Measurements from ENCODE around the gene FAM170B.

Gene FAM170B

GRCh38 chr10:49118430-49119074, 15.3 kb downstream of the FAM170B start:
- DNase-seq, result no peak

DNA sequence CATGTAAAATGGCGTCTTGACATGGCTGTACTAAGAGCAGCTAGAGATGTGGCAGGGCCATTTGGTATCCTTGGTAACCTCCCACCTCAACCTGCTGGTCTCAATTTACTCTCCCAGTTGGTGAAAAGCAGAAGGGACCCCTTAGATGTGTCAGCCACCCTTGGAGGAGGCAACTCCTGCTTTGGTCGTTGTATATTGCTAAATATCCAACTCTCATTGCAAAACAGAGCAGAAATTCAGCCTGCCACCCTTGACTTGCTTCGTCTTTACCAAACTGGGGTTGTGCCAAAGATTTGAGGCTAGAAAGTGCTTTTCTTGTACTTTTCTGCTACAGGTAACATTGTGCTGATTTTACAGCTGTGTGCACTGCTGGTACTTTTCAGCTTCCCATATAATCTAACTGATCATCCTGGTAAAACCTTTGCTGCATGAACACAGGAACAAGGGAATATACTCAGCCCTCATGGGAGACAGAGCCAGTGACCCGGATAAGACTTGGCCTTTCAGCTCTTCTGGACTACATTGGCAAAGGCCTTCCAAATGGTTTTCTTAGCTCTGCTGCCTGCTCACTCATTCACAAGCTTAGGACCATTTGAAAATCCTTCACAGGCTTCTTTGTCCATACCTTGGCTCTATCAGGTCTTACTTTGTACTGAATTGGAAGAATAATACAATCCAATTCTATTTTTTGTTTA, 16.3 kb downstream of the FAM170B start:
- DNase-seq, result no peak

DNA sequence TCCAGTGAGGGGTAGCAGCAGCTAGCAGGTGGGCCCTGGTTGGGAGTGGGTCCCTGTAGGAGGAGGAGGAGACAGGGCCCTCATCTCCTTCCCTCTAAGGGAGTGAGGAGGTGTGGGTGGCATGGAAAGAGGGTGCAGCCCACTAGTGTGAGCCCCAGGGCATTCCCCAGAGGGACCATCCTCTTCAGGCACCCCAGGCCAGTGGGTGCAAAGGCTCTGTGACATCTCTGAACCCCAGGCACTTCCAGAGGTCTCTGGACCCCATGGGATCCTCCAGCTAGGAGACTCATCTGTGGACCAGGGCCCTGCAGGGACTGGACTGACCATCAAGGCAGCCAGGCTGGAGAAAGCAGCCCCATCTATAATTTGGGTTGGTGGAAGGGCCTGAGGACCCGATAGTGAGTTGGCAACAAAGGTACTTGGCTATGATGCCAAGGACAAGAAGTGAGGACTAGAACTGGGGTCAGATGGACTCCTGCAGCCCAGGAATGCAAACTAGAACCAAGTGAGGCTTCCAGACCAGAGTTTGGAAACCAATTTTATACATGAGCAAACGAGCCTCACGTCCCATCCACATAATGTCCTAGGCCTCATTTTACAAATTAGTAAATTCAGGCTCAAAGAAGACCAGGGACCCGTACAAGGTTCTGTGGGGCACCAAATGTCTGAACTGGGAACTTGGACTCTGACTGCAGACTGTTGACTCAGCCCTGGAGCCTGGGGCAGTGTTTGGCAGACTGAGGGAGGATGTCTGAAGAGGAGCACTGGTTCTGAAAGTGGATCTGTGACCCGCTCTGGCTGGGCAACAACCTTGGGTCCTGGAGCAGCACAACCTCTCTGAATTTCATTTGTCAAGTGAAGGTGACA, 17.1 kb downstream of the FAM170B start:
- DNase-seq, result no peak

- DNase-seq, result no peak
Measured at GRCh38 chr10:49115796-49116508, 17.9 kb downstream of the FAM170B start.

DNA sequence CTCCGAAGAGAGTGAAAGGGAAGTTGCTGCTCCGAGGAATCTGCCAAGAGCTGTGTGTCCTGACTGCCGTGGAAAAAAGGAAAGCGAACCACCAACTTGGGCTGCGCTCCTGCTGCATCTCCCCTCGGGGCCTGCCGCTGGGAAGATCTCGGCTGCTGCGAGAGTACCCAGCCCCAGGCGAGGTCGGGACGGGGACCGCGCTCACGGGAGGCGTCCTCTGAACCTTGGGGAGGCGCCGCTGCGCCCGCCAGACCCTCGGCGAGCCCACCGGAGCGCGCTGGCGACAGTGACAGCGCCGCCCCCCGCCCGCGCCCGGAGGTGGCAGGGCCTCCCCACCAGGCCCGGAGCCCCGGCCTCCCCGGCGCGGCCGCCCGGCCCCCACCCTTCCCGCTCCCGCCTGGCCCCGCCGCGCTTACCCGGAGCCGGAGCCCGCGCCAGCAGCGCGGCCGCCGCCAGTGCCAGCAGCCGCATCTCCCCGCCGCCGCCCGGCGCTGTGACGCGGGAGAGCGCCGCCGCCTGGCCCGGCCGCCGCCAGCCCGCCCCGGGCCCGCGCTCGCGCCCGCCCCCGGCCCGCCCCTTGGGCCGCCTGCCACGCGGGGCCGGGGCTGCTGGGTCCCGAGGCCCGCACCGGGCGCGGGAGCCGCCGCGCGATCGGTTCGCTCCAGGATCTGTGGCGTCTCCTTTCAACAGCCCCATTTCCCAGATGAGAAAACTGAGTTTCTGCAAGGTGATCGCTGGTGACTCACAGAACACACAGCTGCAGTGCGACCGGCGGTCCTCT, 18.6 kb downstream of the FAM170B start, which contains the start of gene VSTM4:
Gene VSTM4, minus strand, starts transcription at position 508 of the 781 bp plus-strand sequence. Its CDS starts 37 bp downstream, at position 471.
- DNase-seq, result no peak

DNA sequence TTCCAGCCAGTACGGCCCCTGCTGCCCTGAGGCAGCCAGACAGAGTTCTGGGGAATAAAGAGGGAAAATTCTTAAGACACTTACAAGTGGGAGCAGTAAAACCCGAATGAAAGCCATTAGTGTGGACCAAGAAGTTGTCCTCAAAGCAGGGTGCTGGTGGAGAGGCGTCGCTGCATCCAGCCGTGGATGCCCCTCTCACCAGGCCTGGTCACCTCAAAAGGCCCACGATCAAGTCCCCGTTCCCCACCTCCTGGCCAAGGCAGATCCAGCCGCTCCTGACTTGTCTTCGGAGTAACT, 19.2 kb downstream of the FAM170B start:
- DNase-seq, result no peak

DNA sequence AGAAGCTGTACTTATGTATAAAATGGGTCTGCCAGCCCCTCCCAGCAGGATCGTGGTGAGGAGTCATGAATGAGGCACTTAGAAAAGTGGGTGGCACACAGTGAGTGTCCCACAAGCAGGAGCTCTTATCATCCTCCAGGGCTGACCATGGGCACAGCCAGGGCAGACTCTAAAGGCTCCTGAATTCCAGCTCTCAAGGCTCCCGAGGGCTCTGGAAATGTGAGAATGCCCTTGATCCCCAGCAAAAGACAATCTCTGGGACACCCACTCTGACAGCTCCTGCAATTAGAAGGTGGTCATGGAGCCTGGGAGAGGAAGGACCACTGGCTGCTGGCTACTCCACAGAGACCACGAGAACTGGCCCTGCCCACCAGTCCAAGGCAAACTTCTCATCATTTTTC, 20.1 kb downstream of the FAM170B start:
- DNase-seq, result no peak

- DNase-seq, result no peak
Measured at GRCh38 chr10:49112851-49113250, 21.0 kb downstream of the FAM170B start.

DNA sequence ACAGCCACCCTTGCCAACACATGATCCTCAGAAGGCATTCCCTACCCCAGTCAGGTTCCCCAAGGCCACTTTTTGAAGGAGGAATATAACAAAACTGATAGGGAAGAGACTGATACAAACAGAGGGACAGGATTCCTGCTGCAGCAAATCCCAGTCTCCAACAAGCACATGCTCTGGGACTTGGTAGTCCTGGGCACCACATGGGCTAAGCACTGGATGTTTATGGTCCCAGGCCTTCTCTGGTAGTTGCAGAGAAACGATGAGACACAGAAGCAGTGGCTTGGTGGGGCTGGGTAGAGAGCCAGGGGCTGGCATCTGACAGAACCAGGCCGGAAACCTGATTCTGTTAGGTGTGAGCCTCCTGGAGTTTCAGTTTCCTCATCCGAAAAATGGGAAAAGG, 21.7 kb downstream of the FAM170B start:
- DNase-seq, result no peak

- DNase-seq, result no peak
Measured at GRCh38 chr10:49111320-49111698, 22.5 kb downstream of the FAM170B start.

- no peak for DNase-seq
Measured at GRCh38 chr10:49110684-49111319, 23.0 kb downstream of the FAM170B start.

GRCh38 chr10:49109669-49110340, 24.0 kb downstream of the FAM170B start:
- DNase-seq, result no peak

GRCh38 chr10:49108656-49109055, 25.2 kb downstream of the FAM170B start:
- no peak for DNase-seq

- no peak for DNase-seq
Measured at GRCh38 chr10:49107887-49108267, 25.9 kb downstream of the FAM170B start.

DNA sequence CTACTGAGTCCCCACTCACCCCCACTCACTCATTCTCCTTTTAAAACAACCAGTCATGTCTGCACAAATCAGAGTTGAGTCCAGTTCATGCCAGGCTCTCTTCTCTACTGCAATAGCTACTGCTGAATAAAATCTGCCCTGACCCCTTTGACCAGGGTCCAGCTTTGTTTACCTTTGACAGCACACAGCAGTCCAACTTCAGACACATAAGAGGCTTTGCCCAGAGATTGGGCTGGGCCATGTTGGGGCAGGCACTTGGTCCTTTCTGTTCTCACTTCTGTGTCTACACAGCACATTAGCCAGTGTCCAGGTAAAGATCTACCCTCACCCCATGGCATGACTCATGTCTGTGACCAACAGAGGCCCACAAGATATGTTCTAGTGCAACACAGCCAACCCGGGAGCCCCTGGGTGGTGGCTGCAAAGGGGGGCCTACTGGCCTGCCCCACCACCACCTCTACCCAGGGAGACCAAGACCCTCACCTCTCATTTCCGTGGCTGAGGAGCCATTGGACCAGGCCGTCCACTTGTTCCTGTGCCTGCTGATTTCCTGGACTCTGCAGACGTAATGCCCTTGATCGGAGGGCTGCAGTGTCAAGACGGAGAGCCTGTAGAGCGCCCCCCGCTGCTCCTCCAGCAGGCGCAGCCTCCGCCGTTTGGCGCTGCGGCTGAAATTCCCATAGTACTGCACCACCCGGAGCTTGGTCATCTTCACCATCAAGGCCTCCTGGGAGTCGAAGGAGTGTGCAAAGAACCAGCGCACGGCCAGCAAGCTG, 26.5 kb downstream of the FAM170B start:
- DNase-seq, result no peak

- DNase-seq, result no peak
Measured at GRCh38 chr10:49106451-49106850, 27.4 kb downstream of the FAM170B start.

DNA sequence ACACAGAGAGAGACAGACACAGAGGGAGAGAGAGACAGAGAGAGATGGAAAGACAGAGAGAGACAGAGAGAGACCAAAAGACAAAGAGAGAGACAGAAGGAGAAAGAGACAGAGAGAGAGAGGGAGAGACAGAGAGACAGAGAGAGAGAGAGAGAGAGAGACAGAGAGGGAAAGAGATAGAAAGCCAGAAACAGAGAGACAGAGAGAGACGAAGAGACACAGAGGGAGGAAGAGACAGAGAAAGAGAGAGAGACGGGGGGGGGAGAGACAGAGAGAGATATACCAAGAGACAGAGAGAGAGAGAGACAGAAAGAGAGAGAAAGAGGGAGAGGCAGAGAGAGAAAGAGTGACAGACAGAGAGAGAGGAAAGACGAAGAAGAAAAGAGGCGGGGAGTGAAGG, 28.7 kb downstream of the FAM170B start:
- DNase-seq, result no peak

GRCh38 chr10:49104323-49104722, 29.5 kb downstream of the FAM170B start:
- DNase-seq, result no peak

- no peak for DNase-seq
Measured at GRCh38 chr10:49103761-49104160, 30.1 kb downstream of the FAM170B start.

DNA sequence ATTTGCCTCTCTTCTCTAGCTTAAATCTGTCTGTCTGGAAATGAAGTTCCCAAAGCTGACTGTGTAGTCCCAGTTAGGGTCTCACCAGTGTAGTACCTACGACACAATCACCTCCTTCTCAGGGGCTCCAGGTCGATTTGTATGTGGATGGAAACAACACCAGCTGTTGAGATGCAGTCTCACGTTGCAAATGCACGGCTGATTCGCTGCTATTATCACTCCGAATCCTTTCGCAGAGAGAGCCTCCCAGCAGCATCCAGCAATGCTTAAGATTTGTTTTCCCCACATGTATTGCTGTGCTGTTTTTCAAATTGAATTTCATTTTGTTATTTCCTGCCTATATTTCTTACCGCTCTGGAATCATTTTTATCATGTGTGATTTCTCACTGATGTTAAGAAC, 34.8 kb downstream of the FAM170B start:
- no peak for DNase-seq
